ENCODE data around the gene SLC25A22. TPM values are rescaled to one million over a fixed set of nuclear protein-coding genes. Genes with fewer than 3 reads are reported as not detected.

Gene SLC25A22
- total and polyA plus RNA-seq, 10 of the 15 experiments (the other 5 are each of a cell fraction or from before 2014, with no cell fraction given): 0.27 to 27.0 (median 8.2) TPM

DNA sequence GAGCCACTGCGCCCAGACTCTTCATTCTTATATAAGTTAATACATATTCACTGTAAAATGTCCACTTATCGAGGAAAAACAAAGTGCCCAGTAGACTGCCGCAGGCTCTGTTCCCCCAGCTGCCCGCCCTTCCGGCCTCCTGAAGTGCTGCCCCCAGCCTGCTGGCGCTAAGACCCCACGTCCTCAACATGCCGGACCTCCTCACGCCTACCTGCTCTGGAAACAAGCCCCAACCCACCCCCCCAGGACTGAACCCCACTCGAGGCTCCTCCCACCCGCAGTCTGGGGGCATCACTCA, 21.9 kb downstream of the SLC25A22 start:
- ATAC-seq: peak; percentile 2
- no peak overlapping the region for H2AFZ ChIP-seq (ENCODE audit: control insufficient read depth, low read depth, low read length)
- FAIRE-seq: no peak
- H3K4me3 ChIP-seq: peak overlapping the region; percentile 99
- no peak for TF ChIP-seq CREB1 (IDR thresholded peaks at IDR 0.05; ENCODE audit: low read depth)
- TF ChIP-seq SIN3A (IDR thresholded peaks at IDR 0.05; ENCODE audit: low read depth, low read length): no peak
- TF ChIP-seq MTA3 (IDR thresholded peaks at IDR 0.05; ENCODE audit: borderline replicate concordance, low read length): no peak
- TF ChIP-seq RAD51 (IDR thresholded peaks at IDR 0.05): no peak
- no peak for TF ChIP-seq GATAD2B (conservative IDR thresholded peaks at IDR 0.05; ENCODE audit: low read depth)
- no peak for TF ChIP-seq CHD1 (IDR thresholded peaks at IDR 0.05; ENCODE audit: low read depth, low read length)
- TF ChIP-seq YY1 (IDR thresholded peaks at IDR 0.05; ENCODE audit: low read depth, low read length): no peak
- TF ChIP-seq NFXL1 (IDR thresholded peaks at IDR 0.05; ENCODE audit: borderline replicate concordance): no peak
- H3K79me2 ChIP-seq (ENCODE audit: control insufficient read depth, insufficient read depth, low read length): peaks cover 41% of the 10 kb centered on the region
- no peaks in the 10 kb centered on the region for H4K20me1 ChIP-seq (ENCODE audit: control insufficient read depth, insufficient read depth)
- in situ Hi-C loops (cut with MboI) (no loop called here), intact Hi-C loops (cut with micrococcal nuclease; ENCODE audit: unreplicated experiment) (no loop called here)
- WGBS (ENCODE audit: insufficient coverage, insufficient replicate concordance, low lambda C conversion rate, missing lambda C conversion rate): 22% methylated on average over 11 of the region's 11 CpGs
- DNase-seq (ENCODE audit: low read depth, low spot score): no peak
- H3K4me1 ChIP-seq (ENCODE audit: control insufficient read depth, insufficient read depth, low read length): peaks cover 13% of the 10 kb centered on the region
- no peaks in the 10 kb centered on the region for H3K9me3 ChIP-seq (replicated peaks; ENCODE audit: control insufficient read depth, insufficient read depth, low read length)
- ChIA-PET POLR2A (interaction anchor here (0.9 to 1.4 kb wide), 3 partner anchors 20 to 29 kb away, joined by 3 to 10 read pairs (median 3); partner anchors contain the start of gene TALDO1), CTCF (interaction anchor here (0.5 to 0.9 kb wide), 4 partner anchors 23 to 250 kb away, joined by 3 to 5 read pairs (median 3); no protein-coding TSS in a partner anchor), RAD21 (ENCODE audit: unreplicated experiment) (interaction anchor here (0.9 to 1.7 kb wide), 2 partner anchors 50 to 160 kb away, joined by 3 to 4 read pairs; partner anchors contain the start of gene IRF7), SMC1A (ENCODE audit: uncharacterized antibody, unreplicated experiment) (interaction anchor here (0.6 kb wide), 1 partner anchor 265 kb away, joined by 3 read pairs; no protein-coding TSS in a partner anchor)
- peaks cover 0 to 14% of the 10 kb centered on the region in 2 experiments; a peak in 3 of 4 replicates for H3K36me3 ChIP-seq (ENCODE audit: control insufficient read depth in 2 of 2, insufficient read depth in 2 of 2, low read length in 1 of 2)
- H3K9ac ChIP-seq (ENCODE audit: control insufficient read depth, insufficient read depth, low read length): peak overlapping the region; percentile 90
- peak overlapping the region; percentile 78 for H3K27ac ChIP-seq (ENCODE audit: control insufficient read depth, insufficient read depth)
- H3K27me3 ChIP-seq (replicated peaks in 1 of 2; ENCODE audit: control insufficient read depth in 2 of 2, insufficient read depth in 2 of 2, low read length in 1 of 2): no peaks in the 10 kb centered on the region
- no TSS peak for BruUV-seq (replicated peaks)
- peak overlapping the region; percentile 92 for H3K4me2 ChIP-seq (ENCODE audit: control insufficient read depth, insufficient read depth)
